Peyer's patch (tissue), 4 donors: ENCODE measurements around the gene CD247. TPM values are rescaled to one million over a fixed set of nuclear protein-coding genes. Genes with fewer than 3 reads are reported as not detected.

Experiments used
- DNase-seq, 3 donors: peaks; one replicate each; pipeline ENCODE4 v3.0.0-alpha.2; 2017 to 2019
- H3K27ac ChIP-seq, 4 donors: fragments of 200-600 bp; sonication (generic); one replicate each; pipeline ENCODE4 v1.5.1; 2016 to 2019
- H3K27me3 ChIP-seq, 2 donors: fragments of 200-600 bp; sonication (generic); one replicate each; pipeline ENCODE4 v1.5.1; 2019
- H3K36me3 ChIP-seq, 3 donors: fragments of 200-600 bp; sonication (generic); one replicate each; pipeline ENCODE4 v1.5.1; 2016 to 2019
- H3K4me1 ChIP-seq, 4 donors: fragments of 200-600 bp; sonication (generic); one replicate each; pipeline ENCODE4 v1.5.1; 2016 to 2019
- H3K4me3 ChIP-seq, 4 donors: fragments of 200-600 bp; sonication (generic); 1 replicate in 3 of 4; 2 replicates in 1 of 4; pipeline ENCODE4 v1.5.1; 2016 to 2019; ENCODE audit warnings: mild to moderate bottlenecking in 1 of 4
- H3K9me3 ChIP-seq, 4 donors: fragments of 200-600 bp; sonication (generic); one replicate each; pipeline ENCODE4 v1.5.1; 2016 to 2019; ENCODE audit warnings: mild to moderate bottlenecking in 1 of 4
- CTCF ChIP-seq, 6 experiments: fragments of 450-650 bp in 4 of 6; fragments of 200-600 bp in 2 of 6; sonication (generic) in 1 of 6; IDR thresholded peaks; one replicate each; pipeline ENCODE4 v1.5.1; 2017 to 2019; ENCODE audit warnings: antibody characterized with exemption in 6 of 6, mild to moderate bottlenecking in 3 of 6, moderate library complexity in 1 of 6
- POLR2A ChIP-seq, 2 donors: fragments of 450-650 bp; IDR thresholded peaks; one replicate each; pipeline ENCODE4 v1.5.1; 2017; ENCODE audit warnings: antibody characterized with exemption in 2 of 2, mild to moderate bottlenecking in 2 of 2, moderate library complexity in 2 of 2
- total RNA-seq, 4 donors: library from RNA; depleted of rRNA; stranded (reverse); fragments of >200 nt; gene quantifications; one replicate each; pipeline ENCODE4 v1.1.0, GENCODE V29; 2016

The CD247 gene
- total RNA-seq, 4 donors from 2014 or later: 1.9 to 7.4 (median 3.9) TPM; not detected in 1

GRCh38 chr1:167387251-167387910 lies 130.9 kb downstream of the CD247 start:
- peaks cover 0 to 21% (median 0%) of the 10 kb centered on the region in 3 donors for H3K36me3 ChIP-seq
- H3K9me3 ChIP-seq: no peaks in the 10 kb centered on the region
- no peak overlapping the region for H3K4me3 ChIP-seq
- TF ChIP-seq CTCF (IDR thresholded peaks at IDR 0.05) (no peak), POLR2A (IDR thresholded peaks at IDR 0.05) (peak in 1 of 2 donors; percentile 10)
- no peaks in the 10 kb centered on the region for H3K27me3 ChIP-seq
- no peak for DNase-seq
- H3K4me1 ChIP-seq: no peaks in the 10 kb centered on the region
- H3K27ac ChIP-seq: peak overlapping the region in 2 of 4 donors; percentile 14 to 54

Other genes with a start within 250 kb of the CD247 start
- gene CREG1, start 35.2 kb upstream of the CD247 start, total RNA-seq: 10 to 100 TPM; 50.3 to 80.3 (median 67.6) TPM
- 10 to 100 TPM in 3 of 4 donors, 1 to 10 TPM in 1; 6.7 to 95.7 (median 11.5) TPM for gene RCSD1, start 111.7 kb upstream of the CD247 start, total RNA-seq
- 10 to 100 TPM; 23.1 to 87.7 (median 66.6) TPM for gene MPZL1, start 203.5 kb upstream of the CD247 start, total RNA-seq